ENCODE measurements around the gene TMPRSS3. TPM values are rescaled to one million over a fixed set of nuclear protein-coding genes. Genes with fewer than 3 reads are reported as not detected.

TMPRSS3 gene
- not detected for total RNA-seq
- not detected for polyA plus RNA-seq (2013, experiment 1 of 2)
- polyA plus RNA-seq (2013, experiment 2 of 2), result not detected
- long read RNA-seq, experiment 1, result 0 reads
- long read RNA-seq, experiment 2, result 0 reads
- long read RNA-seq, experiment 3, result 0 reads
- long read RNA-seq, experiment 4, result 0 reads

GRCh38 chr21:42395905-42396651 lies at the start of gene TMPRSS3:
Gene TMPRSS3, minus strand, starts transcription at chr21:42396052. Its CDS starts 635 bp downstream, at chr21:42395417.
- 90 to 94% methylated on average over 14 to 17 of the region's 17 CpGs for WGBS, 2 experiments (ENCODE audit: insufficient coverage in 1 of 2, insufficient read length in 1 of 2)
- no peak within 1 kb of the TSS for H3K4me3 ChIP-seq (ENCODE audit: low read length)
- TF ChIP-seq CTCF (conservative IDR thresholded peaks at IDR 0.05), result no peak
- no peaks in the 10 kb centered on the region for H3K9me3 ChIP-seq (ENCODE audit: control insufficient read depth, low read length)
- Mint-ChIP-seq H3K4me1 (peaks cover 10% of the 10 kb centered on the region), H3K36me3 (ENCODE audit: low read depth) (no peaks in the 10 kb centered on the region), H3K27ac (no peak within 1 kb of the TSS), H3K27me3 (ENCODE audit: insufficient read depth) (no peaks in the 10 kb centered on the region), H3K4me3 (no peak within 1 kb of the TSS), H3K9me3 (no peaks in the 10 kb centered on the region)
- DNase-seq, result no peak
- H3K4me1 ChIP-seq (ENCODE audit: control insufficient read depth, insufficient read depth, low read length), result no peaks in the 10 kb centered on the region
- no peaks in the 10 kb centered on the region for H3K27me3 ChIP-seq (ENCODE audit: control insufficient read depth, insufficient read depth, low read length, poor library complexity, severe bottlenecking)
- no peak within 1 kb of the TSS for H3K27ac ChIP-seq (ENCODE audit: low read depth, low read length)
- H3K9ac ChIP-seq (ENCODE audit: extremely low read depth, low read length, poor library complexity, severe bottlenecking), result no peak within 1 kb of the TSS
- no peaks in the 10 kb centered on the region for H3K36me3 ChIP-seq (ENCODE audit: control insufficient read depth, insufficient read depth, low read length)

GRCh38 chr21:42445311-42445710 lies 49.5 kb upstream of the TMPRSS3 start:
- TF ChIP-seq CTCF (conservative IDR thresholded peaks at IDR 0.05), result no peak
- Mint-ChIP-seq H3K27me3 (ENCODE audit: insufficient read depth) (no peaks in the 10 kb centered on the region), H3K36me3 (ENCODE audit: low read depth) (no peaks in the 10 kb centered on the region), H3K9me3 (peaks cover 2% of the 10 kb centered on the region), H3K4me3 (no peak overlapping the region), H3K27ac (no peak overlapping the region), H3K4me1 (peaks cover 9% of the 10 kb centered on the region)
- no peak overlapping the region for H3K27ac ChIP-seq (ENCODE audit: low read depth, low read length)
- peaks cover 6% of the 10 kb centered on the region for H3K27me3 ChIP-seq (ENCODE audit: control insufficient read depth, insufficient read depth, low read length, poor library complexity, severe bottlenecking)
- H3K9ac ChIP-seq (ENCODE audit: extremely low read depth, low read length, poor library complexity, severe bottlenecking), result no peak overlapping the region
- no peaks in the 10 kb centered on the region for H3K36me3 ChIP-seq (ENCODE audit: control insufficient read depth, insufficient read depth, low read length)
- H3K9me3 ChIP-seq (ENCODE audit: control insufficient read depth, low read length), result no peaks in the 10 kb centered on the region
- H3K4me3 ChIP-seq (ENCODE audit: low read length), result no peak overlapping the region
- 90 to 96% methylated on average over 6 to 7 of the region's 7 CpGs for WGBS, 2 experiments (ENCODE audit: insufficient coverage in 1 of 2, insufficient read length in 1 of 2)
- no peaks in the 10 kb centered on the region for H3K4me1 ChIP-seq (ENCODE audit: control insufficient read depth, insufficient read depth, low read length)
- no peak for DNase-seq

- Histone ChIP-seq H3K4me3 (ENCODE audit: low read length) (no peak overlapping the region), H3K9me3 (ENCODE audit: control insufficient read depth, low read length) (no peaks in the 10 kb centered on the region), H3K27ac (ENCODE audit: low read depth, low read length) (no peak overlapping the region), H3K27me3 (ENCODE audit: control insufficient read depth, insufficient read depth, low read length, poor library complexity, severe bottlenecking) (peaks cover 6% of the 10 kb centered on the region), H3K4me1 (ENCODE audit: control insufficient read depth, insufficient read depth, low read length) (no peaks in the 10 kb centered on the region), H3K36me3 (ENCODE audit: control insufficient read depth, insufficient read depth, low read length) (no peaks in the 10 kb centered on the region), H3K9ac (ENCODE audit: extremely low read depth, low read length, poor library complexity, severe bottlenecking) (no peak overlapping the region)
- WGBS, 2 experiments (ENCODE audit: insufficient coverage in 1 of 2, insufficient read length in 1 of 2), result 92 to 95% methylated on average over 3 to 10 of the region's 10 CpGs
- no peaks in the 10 kb centered on the region for H3K9me3 Mint-ChIP-seq
- H3K4me3 Mint-ChIP-seq, result no peak overlapping the region
- H3K27ac Mint-ChIP-seq, result no peak overlapping the region
- no peaks in the 10 kb centered on the region for H3K27me3 Mint-ChIP-seq (ENCODE audit: insufficient read depth)
- DNase-seq, result no peak
- no peak for TF ChIP-seq CTCF (conservative IDR thresholded peaks at IDR 0.05)
- peaks cover 4% of the 10 kb centered on the region for H3K4me1 Mint-ChIP-seq
- no peaks in the 10 kb centered on the region for H3K36me3 Mint-ChIP-seq (ENCODE audit: low read depth)
Observed at GRCh38 chr21:42444745-42445059, 48.9 kb upstream of the TMPRSS3 start.
